Measurements from ENCODE around the gene RIC8A.

Gene RIC8A

GRCh38 chr11:204587-205109 lies 2.9 kb upstream of the RIC8A start:
- H3K4me1 ChIP-seq (ENCODE audit: control insufficient read depth in 1 of 2, insufficient read depth in 2 of 2, low read length in 2 of 2): peaks cover 30 to 49% of the 10 kb centered on the region in 2 donors
- H3K4me3 ChIP-seq (ENCODE audit: low read depth in 1 of 2, low read length in 2 of 2): no peak overlapping the region
- H3K36me3 ChIP-seq (ENCODE audit: control insufficient read depth in 1 of 2, insufficient read depth in 2 of 2, low read length in 2 of 2): peaks cover 14 to 43% of the 10 kb centered on the region in 2 donors
- H3K9ac ChIP-seq (ENCODE audit: low read depth in 1 of 2, low read length in 2 of 2): no peak overlapping the region
- H3K9me3 ChIP-seq (ENCODE audit: control insufficient read depth in 1 of 2, low read length in 2 of 2): no peaks in the 10 kb centered on the region
- H3K27me3 ChIP-seq (ENCODE audit: control insufficient read depth in 1 of 2, insufficient read depth in 2 of 2, low read length in 2 of 2): no peaks in the 10 kb centered on the region
- no peak overlapping the region for H3K27ac ChIP-seq (ENCODE audit: low read depth, low read length)

- Histone ChIP-seq H3K36me3 (ENCODE audit: control insufficient read depth in 1 of 2, insufficient read depth in 2 of 2, low read length in 2 of 2) (peaks cover 18 to 50% of the 10 kb centered on the region in 2 donors), H3K4me1 (ENCODE audit: control insufficient read depth in 1 of 2, insufficient read depth in 2 of 2, low read length in 2 of 2) (peaks cover 36 to 56% of the 10 kb centered on the region in 2 donors), H3K27me3 (ENCODE audit: control insufficient read depth in 1 of 2, insufficient read depth in 2 of 2, low read length in 2 of 2) (no peaks in the 10 kb centered on the region), H3K9me3 (ENCODE audit: control insufficient read depth in 1 of 2, low read length in 2 of 2) (no peaks in the 10 kb centered on the region), H3K9ac (ENCODE audit: low read depth in 1 of 2, low read length in 2 of 2) (peak overlapping the region; percentile 95 to 97), H3K27ac (ENCODE audit: low read depth, low read length) (no peak overlapping the region), H3K4me3 (ENCODE audit: low read depth in 1 of 2, low read length in 2 of 2) (peak overlapping the region; percentile 82 to 96)
Measured at GRCh38 chr11:205221-206001, 2.1 kb upstream of the RIC8A start.

GRCh38 chr11:206002-206384 lies 1.5 kb upstream of the RIC8A start:
- H3K36me3 ChIP-seq (ENCODE audit: control insufficient read depth in 1 of 2, insufficient read depth in 2 of 2, low read length in 2 of 2): peaks cover 22 to 52% of the 10 kb centered on the region in 2 donors
- H3K27me3 ChIP-seq (ENCODE audit: control insufficient read depth in 1 of 2, insufficient read depth in 2 of 2, low read length in 2 of 2): no peaks in the 10 kb centered on the region
- H3K9me3 ChIP-seq (ENCODE audit: control insufficient read depth in 1 of 2, low read length in 2 of 2): no peaks in the 10 kb centered on the region
- H3K27ac ChIP-seq (ENCODE audit: low read depth, low read length): no peak overlapping the region
- H3K4me1 ChIP-seq (ENCODE audit: control insufficient read depth in 1 of 2, insufficient read depth in 2 of 2, low read length in 2 of 2): peaks cover 39 to 62% of the 10 kb centered on the region in 2 donors
- H3K9ac ChIP-seq (ENCODE audit: low read depth in 1 of 2, low read length in 2 of 2): peak overlapping the region; percentile 95 to 97
- H3K4me3 ChIP-seq (ENCODE audit: low read depth in 1 of 2, low read length in 2 of 2): peak overlapping the region; percentile 82 to 96

- H3K36me3 ChIP-seq (ENCODE audit: control insufficient read depth in 1 of 2, insufficient read depth in 2 of 2, low read length in 2 of 2): peaks cover 29 to 57% of the 10 kb centered on the region in 2 donors
- peak overlapping the region; percentile 95 to 97 for H3K9ac ChIP-seq (ENCODE audit: low read depth in 1 of 2, low read length in 2 of 2)
- H3K27me3 ChIP-seq (ENCODE audit: control insufficient read depth in 1 of 2, insufficient read depth in 2 of 2, low read length in 2 of 2): no peaks in the 10 kb centered on the region
- peak overlapping the region; percentile 99 for H3K27ac ChIP-seq (ENCODE audit: low read depth, low read length)
- H3K4me1 ChIP-seq (ENCODE audit: control insufficient read depth in 1 of 2, insufficient read depth in 2 of 2, low read length in 2 of 2): peaks cover 41 to 60% of the 10 kb centered on the region in 2 donors
- peak overlapping the region; percentile 82 to 96 for H3K4me3 ChIP-seq (ENCODE audit: low read depth in 1 of 2, low read length in 2 of 2)
- H3K9me3 ChIP-seq (ENCODE audit: control insufficient read depth in 1 of 2, low read length in 2 of 2): no peaks in the 10 kb centered on the region
Measured at GRCh38 chr11:206526-207207, 841 bp upstream of the RIC8A start.

GRCh38 chr11:207863-208180 lies 314 bp downstream of the RIC8A start:
- Histone ChIP-seq H3K36me3 (ENCODE audit: control insufficient read depth in 1 of 2, insufficient read depth in 2 of 2, low read length in 2 of 2) (peaks cover 40 to 61% of the 10 kb centered on the region in 2 donors), H3K4me1 (ENCODE audit: control insufficient read depth in 1 of 2, insufficient read depth in 2 of 2, low read length in 2 of 2) (peaks cover 41 to 49% of the 10 kb centered on the region in 2 donors), H3K9me3 (ENCODE audit: control insufficient read depth in 1 of 2, low read length in 2 of 2) (no peaks in the 10 kb centered on the region), H3K4me3 (ENCODE audit: low read depth in 1 of 2, low read length in 2 of 2) (peak overlapping the region; percentile 82 to 96), H3K27me3 (ENCODE audit: control insufficient read depth in 1 of 2, insufficient read depth in 2 of 2, low read length in 2 of 2) (no peaks in the 10 kb centered on the region), H3K27ac (ENCODE audit: low read depth, low read length) (peak overlapping the region; percentile 99), H3K9ac (ENCODE audit: low read depth in 1 of 2, low read length in 2 of 2) (peak overlapping the region; percentile 98 to 100)

GRCh38 chr11:208181-208916 lies 841 bp downstream of the RIC8A start:
- peak overlapping the region; percentile 98 to 100 for H3K9ac ChIP-seq (ENCODE audit: low read depth in 1 of 2, low read length in 2 of 2)
- peak overlapping the region; percentile 99 for H3K27ac ChIP-seq (ENCODE audit: low read depth, low read length)
- H3K36me3 ChIP-seq (ENCODE audit: control insufficient read depth in 1 of 2, insufficient read depth in 2 of 2, low read length in 2 of 2): peaks cover 45 to 61% of the 10 kb centered on the region in 2 donors
- H3K4me3 ChIP-seq (ENCODE audit: low read depth in 1 of 2, low read length in 2 of 2): peak overlapping the region; percentile 82 to 96
- no peaks in the 10 kb centered on the region for H3K9me3 ChIP-seq (ENCODE audit: control insufficient read depth in 1 of 2, low read length in 2 of 2)
- no peaks in the 10 kb centered on the region for H3K27me3 ChIP-seq (ENCODE audit: control insufficient read depth in 1 of 2, insufficient read depth in 2 of 2, low read length in 2 of 2)
- H3K4me1 ChIP-seq (ENCODE audit: control insufficient read depth in 1 of 2, insufficient read depth in 2 of 2, low read length in 2 of 2): peaks cover 40 to 46% of the 10 kb centered on the region in 2 donors

- H3K9ac ChIP-seq (ENCODE audit: low read depth in 1 of 2, low read length in 2 of 2): peak overlapping the region; percentile 61 to 98
- no peaks in the 10 kb centered on the region for H3K27me3 ChIP-seq (ENCODE audit: control insufficient read depth in 1 of 2, insufficient read depth in 2 of 2, low read length in 2 of 2)
- H3K9me3 ChIP-seq (ENCODE audit: control insufficient read depth in 1 of 2, low read length in 2 of 2): no peaks in the 10 kb centered on the region
- peaks cover 37 to 45% of the 10 kb centered on the region in 2 donors for H3K4me1 ChIP-seq (ENCODE audit: control insufficient read depth in 1 of 2, insufficient read depth in 2 of 2, low read length in 2 of 2)
- H3K36me3 ChIP-seq (ENCODE audit: control insufficient read depth in 1 of 2, insufficient read depth in 2 of 2, low read length in 2 of 2): peaks cover 47 to 59% of the 10 kb centered on the region in 2 donors
- peak overlapping the region; percentile 82 to 96 for H3K4me3 ChIP-seq (ENCODE audit: low read depth in 1 of 2, low read length in 2 of 2)
- H3K27ac ChIP-seq (ENCODE audit: low read depth, low read length): peak overlapping the region; percentile 99
Measured at GRCh38 chr11:208917-209260, 1.4 kb downstream of the RIC8A start.

GRCh38 chr11:209275-210121 lies 2.0 kb downstream of the RIC8A start:
- Histone ChIP-seq H3K9ac (ENCODE audit: low read depth in 1 of 2, low read length in 2 of 2) (peak overlapping the region; percentile 61 to 98), H3K4me3 (ENCODE audit: low read depth in 1 of 2, low read length in 2 of 2) (peak overlapping the region; percentile 82 to 96), H3K27me3 (ENCODE audit: control insufficient read depth in 1 of 2, insufficient read depth in 2 of 2, low read length in 2 of 2) (no peaks in the 10 kb centered on the region), H3K36me3 (ENCODE audit: control insufficient read depth in 1 of 2, insufficient read depth in 2 of 2, low read length in 2 of 2) (peaks cover 49 to 59% of the 10 kb centered on the region in 2 donors), H3K27ac (ENCODE audit: low read depth, low read length) (no peak overlapping the region), H3K4me1 (ENCODE audit: control insufficient read depth in 1 of 2, insufficient read depth in 2 of 2, low read length in 2 of 2) (peaks cover 34 to 45% of the 10 kb centered on the region in 2 donors), H3K9me3 (ENCODE audit: control insufficient read depth in 1 of 2, low read length in 2 of 2) (no peaks in the 10 kb centered on the region)

- H3K4me1 ChIP-seq (ENCODE audit: control insufficient read depth in 1 of 2, insufficient read depth in 2 of 2, low read length in 2 of 2): peaks cover 28 to 38% of the 10 kb centered on the region in 2 donors
- peaks cover 49 to 59% of the 10 kb centered on the region in 2 donors for H3K36me3 ChIP-seq (ENCODE audit: control insufficient read depth in 1 of 2, insufficient read depth in 2 of 2, low read length in 2 of 2)
- H3K27ac ChIP-seq (ENCODE audit: low read depth, low read length): no peak overlapping the region
- peak overlapping the region in 1 of 2 donors; percentile 96 for H3K4me3 ChIP-seq (ENCODE audit: low read depth in 1 of 2, low read length in 2 of 2)
- H3K27me3 ChIP-seq (ENCODE audit: control insufficient read depth in 1 of 2, insufficient read depth in 2 of 2, low read length in 2 of 2): no peaks in the 10 kb centered on the region
- no peaks in the 10 kb centered on the region for H3K9me3 ChIP-seq (ENCODE audit: control insufficient read depth in 1 of 2, low read length in 2 of 2)
- H3K9ac ChIP-seq (ENCODE audit: low read depth in 1 of 2, low read length in 2 of 2): peak overlapping the region; percentile 22 to 98
Measured at GRCh38 chr11:210122-210802, 2.8 kb downstream of the RIC8A start.
